Stimulated activated CD4-positive, alpha-beta T cell treated with anti-CD3 and anti-CD28 coated beads, TNF-alpha, amount 100 ng/mL, for 4 hours (primary cell): ENCODE measurements around the gene USP17L10.
"Not testable (repeated sequence)": the region's sequence is repeated elsewhere in the genome, so short reads cannot be mapped to it uniquely, and the experiment has no call there.

Source experiments
- DNase-seq, 3 experiments: peaks; one replicate each; pipeline ENCODE4 v3.0.0-alpha.2; 2020; ENCODE audit warnings: low read depth in 3 of 3

USP17L10 gene, protein sequence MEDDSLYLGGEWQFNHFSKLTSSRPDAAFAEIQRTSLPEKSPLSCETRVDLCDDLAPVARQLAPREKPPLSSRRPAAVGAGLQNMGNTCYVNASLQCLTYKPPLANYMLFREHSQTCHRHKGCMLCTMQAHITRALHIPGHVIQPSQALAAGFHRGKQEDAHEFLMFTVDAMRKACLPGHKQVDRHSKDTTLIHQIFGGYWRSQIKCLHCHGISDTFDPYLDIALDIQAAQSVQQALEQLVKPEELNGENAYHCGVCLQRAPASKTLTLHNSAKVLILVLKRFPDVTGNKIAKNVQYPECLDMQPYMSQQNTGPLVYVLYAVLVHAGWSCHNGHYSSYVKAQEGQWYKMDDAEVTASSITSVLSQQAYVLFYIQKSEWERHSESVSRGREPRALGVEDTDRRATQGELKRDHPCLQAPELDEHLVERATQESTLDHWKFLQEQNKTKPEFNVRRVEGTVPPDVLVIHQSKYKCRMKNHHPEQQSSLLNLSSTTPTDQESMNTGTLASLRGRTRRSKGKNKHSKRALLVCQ

DNA sequence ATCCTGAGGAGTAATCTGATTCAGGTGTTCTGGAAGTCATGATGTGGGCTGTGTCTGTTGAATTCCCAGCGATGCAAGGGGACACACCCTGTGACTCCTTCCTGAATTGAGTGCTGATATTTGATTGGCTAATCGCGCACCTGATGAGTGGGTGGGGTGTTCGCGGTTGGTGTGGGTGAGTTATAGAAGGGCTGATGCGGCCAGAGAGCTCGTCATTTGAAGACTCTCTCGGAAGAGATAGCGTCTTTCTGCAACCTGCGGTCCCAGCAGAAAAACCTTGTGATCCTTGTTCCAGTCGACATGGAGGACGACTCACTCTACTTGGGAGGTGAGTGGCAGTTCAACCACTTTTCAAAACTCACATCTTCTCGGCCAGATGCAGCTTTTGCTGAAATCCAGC lies at the start of gene USP17L10:
Gene USP17L10, plus strand, starts transcription at position 301 of the 400 bp plus-strand sequence. Its CDS starts 0 bp downstream, at position 301.
- not testable (repeated sequence) for DNase-seq

DNA sequence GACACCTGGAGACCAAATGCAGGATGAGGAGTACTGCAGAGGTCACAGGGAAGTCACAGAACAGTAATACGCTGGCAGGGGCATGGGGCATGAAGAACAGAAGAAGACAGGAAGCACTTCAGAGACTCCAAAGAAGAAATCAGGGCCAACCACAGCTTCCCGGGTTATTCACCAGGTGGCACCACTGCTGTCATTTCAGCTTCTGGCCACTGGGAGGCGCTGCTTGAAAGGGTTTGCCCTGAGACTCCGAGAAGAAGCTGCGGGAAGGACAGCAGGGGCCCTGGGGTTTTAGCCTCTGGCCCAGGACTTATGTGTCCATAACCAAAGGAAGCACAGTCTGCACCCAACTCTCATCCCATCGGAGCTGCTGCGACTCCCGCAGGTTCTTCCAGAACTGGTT lies 44.5 kb upstream of the USP17L10 start:
- DNase-seq, result not testable (repeated sequence)

DNA sequence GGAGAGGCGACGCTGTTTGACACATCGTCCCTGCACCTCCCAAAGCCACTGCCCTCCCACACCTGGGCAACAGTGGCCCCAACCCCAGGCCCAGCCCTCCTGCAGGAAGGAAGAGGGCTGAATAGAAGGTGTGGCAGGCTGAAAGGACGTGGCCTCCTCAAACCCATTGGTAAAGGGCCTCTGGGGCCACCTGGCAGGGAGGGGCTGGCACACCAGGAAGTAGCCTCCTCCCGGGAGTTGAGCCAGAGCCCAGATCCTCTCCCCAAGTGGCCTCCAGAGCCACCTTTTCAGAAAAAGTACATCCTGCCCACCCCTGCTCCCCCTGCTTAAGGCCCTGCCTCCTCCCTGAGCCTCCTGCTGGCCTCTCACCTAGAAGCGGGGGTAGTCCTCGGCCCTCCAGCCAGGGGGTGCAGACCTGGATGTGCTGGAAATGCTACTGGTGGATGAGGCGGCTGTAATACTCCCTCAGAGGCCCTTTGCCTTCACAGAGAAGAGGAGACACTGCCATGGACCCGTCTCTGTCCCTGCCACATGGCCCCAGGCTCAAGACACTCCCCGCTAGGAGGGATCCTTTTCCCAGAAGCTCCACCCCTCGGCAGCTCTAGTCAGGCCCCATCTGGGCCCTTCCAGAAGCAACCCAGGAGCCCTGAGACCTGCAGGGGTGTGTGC lies 40.5 kb upstream of the USP17L10 start, which contains the start of gene FAM90A26:
Gene FAM90A26, plus strand, starts transcription at position 619 of the 669 bp plus-strand sequence. CDS start 2,764 bp downstream, outside the sequence.
- not testable (repeated sequence) for DNase-seq

DNA sequence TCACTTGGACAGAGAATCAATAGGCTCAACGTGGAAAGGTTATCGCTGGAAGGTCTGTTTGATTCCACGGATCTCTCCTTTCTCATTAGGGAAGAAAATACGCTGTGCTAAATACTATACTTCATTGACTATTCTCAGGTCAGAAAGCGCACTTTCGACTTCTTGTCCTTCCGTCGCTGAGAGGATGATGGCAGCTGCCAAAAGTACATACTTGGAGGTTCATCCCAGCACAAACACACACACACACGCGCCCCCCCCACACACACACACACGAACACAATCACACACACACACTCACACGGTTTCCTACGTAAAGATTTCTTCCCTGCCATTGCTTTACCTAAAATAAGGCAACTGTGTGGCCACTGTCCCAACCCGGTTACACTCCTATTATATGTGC lies 4.2 kb downstream of the USP17L10 start:
- DNase-seq, result not testable (repeated sequence)

DNA sequence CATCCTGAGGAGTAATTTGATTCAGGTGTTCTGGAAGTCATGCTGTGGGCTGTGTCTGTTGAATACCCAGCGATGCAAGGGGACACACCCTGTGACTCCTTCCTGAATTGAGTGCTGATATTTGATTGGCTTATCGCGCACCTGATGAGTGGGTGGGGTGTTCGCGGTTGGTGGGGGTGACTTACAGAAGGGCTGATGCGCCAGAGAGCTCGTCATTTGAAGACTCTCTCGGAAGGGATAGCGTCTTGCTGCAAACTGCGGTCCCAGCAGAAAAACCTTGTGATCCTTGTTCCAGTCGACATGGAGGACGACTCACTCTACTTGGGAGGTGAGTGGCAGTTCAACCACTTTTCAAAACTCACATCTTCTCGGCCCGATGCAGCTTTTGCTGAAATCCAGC lies 4.6 kb downstream of the USP17L10 start, which contains the start of gene USP17L11:
Gene USP17L11, plus strand, starts transcription at position 301 of the 400 bp plus-strand sequence. Its CDS starts 0 bp downstream, at position 301.
- not testable (repeated sequence) for DNase-seq

DNA sequence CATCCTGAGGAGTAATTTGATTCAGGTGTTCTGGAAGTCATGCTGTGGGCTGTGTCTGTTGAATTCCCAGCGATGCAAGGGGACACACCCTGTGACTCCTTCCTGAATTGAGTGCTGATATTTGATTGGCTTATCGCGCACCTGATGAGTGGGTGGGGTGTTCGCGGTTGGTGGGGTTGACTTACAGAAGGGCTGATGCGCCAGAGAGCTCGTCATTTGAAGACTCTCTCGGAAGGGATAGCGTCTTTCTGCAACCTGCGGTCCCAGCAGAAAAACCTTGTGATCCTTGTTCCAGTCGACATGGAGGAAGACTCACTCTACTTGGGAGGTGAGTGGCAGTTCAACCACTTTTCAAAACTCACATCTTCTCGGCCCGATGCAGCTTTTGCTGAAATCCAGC lies 9.4 kb downstream of the USP17L10 start, which contains the start of gene USP17L12:
Gene USP17L12, plus strand, starts transcription at position 301 of the 400 bp plus-strand sequence. Its CDS starts 0 bp downstream, at position 301.
- DNase-seq, result not testable (repeated sequence)

DNA sequence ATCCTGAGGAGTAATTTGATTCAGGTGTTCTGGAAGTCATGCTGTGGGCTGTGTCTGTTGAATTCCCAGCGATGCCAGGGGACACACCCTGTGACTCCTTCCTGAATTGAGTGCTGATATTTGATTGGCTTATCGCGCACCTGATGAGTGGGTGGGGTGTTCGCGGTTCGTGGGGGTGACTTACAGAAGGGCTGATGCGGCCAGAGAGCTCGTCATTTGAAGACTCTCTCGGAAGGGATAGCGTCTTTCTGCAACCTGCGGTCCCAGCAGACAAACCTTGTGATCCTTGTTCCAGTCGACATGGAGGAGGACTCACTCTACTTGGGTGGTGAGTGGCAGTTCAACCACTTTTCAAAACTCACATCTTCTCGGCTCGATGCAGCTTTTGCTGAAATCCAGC lies 14.1 kb downstream of the USP17L10 start, which contains the start of gene USP17L13:
Gene USP17L13, plus strand, starts transcription at position 301 of the 400 bp plus-strand sequence. Its CDS starts 0 bp downstream, at position 301.
- not testable (repeated sequence) for DNase-seq

DNA sequence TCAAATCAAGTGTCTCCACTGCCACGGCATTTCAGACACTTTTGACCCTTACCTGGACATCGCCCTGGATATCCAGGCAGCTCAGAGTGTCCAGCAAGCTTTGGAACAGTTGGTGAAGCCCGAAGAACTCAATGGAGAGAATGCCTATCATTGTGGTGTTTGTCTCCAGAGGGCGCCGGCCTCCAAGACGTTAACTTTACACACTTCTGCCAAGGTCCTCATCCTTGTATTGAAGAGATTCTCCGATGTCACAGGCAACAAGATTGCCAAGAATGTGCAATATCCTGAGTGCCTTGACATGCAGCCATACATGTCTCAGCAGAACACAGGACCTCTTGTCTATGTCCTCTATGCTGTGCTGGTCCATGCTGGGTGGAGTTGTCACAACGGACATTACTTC lies 19.8 kb downstream of the USP17L10 start:
- DNase-seq, result not testable (repeated sequence)

DNA sequence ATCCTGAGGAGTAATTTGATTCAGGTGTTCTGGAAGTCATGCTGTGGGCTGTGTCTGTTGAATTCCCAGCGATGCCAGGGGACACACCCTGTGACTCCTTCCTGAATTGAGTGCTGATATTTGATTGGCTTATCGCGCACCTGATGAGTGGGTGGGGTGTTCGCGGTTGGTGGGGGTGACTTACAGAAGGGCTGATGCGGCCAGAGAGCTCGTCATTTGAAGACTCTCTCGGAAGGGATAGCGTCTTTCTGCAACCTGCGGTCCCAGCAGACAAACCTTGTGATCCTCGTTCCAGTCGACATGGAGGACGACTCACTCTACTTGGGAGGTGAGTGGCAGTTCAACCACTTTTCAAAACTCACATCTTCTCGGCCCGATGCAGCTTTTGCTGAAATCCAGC lies 23.6 kb downstream of the USP17L10 start, which contains the start of gene USP17L15:
Gene USP17L15, plus strand, starts transcription at position 301 of the 400 bp plus-strand sequence. Its CDS starts 0 bp downstream, at position 301.
- not testable (repeated sequence) for DNase-seq

DNA sequence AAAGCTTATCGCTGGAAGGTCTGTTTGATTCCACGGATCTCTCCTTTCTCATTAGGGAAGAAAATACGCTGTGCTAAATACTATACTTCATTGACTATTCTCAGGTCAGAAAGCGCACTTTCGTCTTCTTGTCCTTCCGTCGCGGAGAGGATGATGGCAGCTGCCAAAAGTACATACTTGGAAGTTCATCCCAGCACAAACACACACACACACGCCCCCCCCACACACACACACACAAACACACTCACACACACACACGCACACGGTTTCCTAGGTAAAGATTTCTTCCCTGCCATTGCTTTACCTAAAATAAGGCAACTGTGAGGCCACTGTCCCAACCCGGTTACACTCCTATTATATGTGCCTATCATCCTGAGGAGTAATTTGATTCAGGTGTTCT lies 28.0 kb downstream of the USP17L10 start:
- not testable (repeated sequence) for DNase-seq

DNA sequence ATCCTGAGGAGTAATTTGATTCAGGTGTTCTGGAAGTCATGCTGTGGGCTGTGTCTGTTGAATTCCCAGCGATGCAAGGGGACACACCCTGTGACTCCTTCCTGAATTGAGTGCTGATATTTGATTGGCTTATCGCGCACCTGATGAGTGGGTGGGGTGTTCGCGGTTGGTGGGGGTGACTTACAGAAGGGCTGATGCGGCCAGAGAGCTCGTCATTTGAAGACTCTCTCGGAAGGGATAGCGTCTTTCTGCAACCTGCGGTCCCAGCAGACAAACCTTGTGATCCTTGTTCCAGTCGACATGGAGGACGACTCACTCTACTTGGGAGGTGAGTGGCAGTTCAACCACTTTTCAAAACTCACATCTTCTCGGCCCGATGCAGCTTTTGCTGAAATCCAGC lies 33.1 kb downstream of the USP17L10 start, which contains the start of gene USP17L17:
Gene USP17L17, plus strand, starts transcription at position 301 of the 400 bp plus-strand sequence. Its CDS starts 0 bp downstream, at position 301.
- DNase-seq, result not testable (repeated sequence)

DNA sequence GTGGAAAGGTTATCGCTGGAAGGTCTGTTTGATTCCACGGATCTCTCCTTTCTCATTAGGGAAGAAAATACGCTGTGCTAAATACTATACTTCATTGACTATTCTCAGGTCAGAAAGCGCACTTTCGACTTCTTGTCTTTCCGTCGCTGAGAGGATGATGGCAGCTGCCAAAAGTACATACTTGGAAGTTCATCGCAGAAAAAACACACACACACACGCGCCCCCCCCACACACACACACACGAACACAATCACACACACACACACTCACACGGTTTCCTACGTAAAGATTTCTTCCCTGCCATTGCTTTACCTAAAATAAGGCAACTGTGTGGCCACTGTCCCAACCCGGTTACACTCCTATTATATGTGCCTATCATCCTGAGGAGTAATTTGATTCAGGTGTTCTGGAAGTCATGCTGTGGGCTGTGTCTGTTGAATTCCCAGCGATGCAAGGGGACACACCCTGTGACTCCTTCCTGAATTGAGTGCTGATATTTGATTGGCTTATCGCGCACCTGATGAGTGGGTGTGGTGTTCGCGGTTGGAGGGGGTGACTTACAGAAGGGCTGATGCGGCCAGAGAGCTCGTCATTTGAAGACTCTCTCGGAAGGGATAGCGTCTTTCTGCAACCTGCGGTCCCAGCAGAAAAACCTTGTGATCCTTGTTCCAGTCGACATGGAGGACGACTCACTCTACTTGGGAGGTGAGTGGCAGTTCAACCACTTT lies 37.7 kb downstream of the USP17L10 start, which contains the start of gene USP17L18:
Gene USP17L18, plus strand, starts transcription at position 678 of the 728 bp plus-strand sequence. Its CDS starts 0 bp downstream, at position 678.
- not testable (repeated sequence) for DNase-seq

DNA sequence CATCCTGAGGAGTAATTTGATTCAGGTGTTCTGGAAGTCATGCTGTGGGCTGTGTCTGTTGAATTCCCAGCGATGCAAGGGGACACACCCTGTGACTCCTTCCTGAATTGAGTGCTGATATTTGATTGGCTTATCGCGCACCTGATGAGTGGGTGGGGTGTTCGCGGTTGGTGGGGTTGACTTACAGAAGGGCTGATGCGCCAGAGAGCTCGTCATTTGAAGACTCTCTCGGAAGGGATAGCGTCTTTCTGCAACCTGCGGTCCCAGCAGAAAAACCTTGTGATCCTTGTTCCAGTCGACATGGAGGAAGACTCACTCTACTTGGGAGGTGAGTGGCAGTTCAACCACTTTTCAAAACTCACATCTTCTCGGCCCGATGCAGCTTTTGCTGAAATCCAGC lies 42.6 kb downstream of the USP17L10 start, which contains the start of gene USP17L19:
Gene USP17L19, plus strand, starts transcription at position 301 of the 400 bp plus-strand sequence. Its CDS starts 0 bp downstream, at position 301.
- DNase-seq, result not testable (repeated sequence)

DNA sequence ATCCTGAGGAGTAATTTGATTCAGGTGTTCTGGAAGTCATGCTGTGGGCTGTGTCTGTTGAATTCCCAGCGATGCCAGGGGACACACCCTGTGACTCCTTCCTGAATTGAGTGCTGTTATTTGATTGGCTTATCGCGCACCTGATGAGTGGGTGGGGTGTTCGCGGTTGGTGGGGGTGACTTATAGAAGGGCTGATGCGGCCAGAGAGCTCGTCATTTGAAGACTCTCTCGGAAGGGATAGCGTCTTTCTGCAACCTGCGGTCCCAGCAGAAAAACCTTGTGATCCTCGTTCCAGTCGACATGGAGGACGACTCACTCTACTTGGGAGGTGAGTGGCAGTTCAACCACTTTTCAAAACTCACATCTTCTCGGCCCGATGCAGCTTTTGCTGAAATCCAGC lies 47.4 kb downstream of the USP17L10 start, which contains the start of gene USP17L20:
Gene USP17L20, plus strand, starts transcription at position 301 of the 400 bp plus-strand sequence. Its CDS starts 0 bp downstream, at position 301.
- DNase-seq, result not testable (repeated sequence)
